ENCODE data around the gene DUSP2.
"Not testable (repeated sequence)": the region's sequence is repeated elsewhere in the genome, so short reads cannot be mapped to it uniquely, and the experiment has no call there.

The DUSP2 gene

GRCh38 chr2:96163415-96163767 lies 18.2 kb upstream of the DUSP2 start:
- no peak for DNase-seq (ENCODE audit: low read depth)

DNA sequence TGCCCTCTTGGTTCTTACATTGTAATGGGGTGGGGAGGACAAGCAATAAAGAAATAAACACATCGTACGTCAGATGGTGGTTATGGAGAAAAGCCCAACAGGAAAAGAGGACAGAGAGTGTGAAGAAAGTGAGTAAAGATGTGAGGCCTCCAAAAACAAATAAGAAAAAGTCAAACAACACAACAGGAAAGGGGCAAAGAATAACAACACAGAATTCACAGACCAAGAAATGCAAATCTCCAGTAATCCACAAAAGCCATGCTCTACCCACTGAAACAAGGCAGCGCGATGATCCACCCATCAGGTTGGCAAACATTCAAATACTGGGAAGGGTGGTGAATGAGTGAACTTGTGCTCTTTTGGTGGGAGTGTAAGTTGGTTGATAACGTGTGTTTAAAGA lies 16.7 kb upstream of the DUSP2 start:
- DNase-seq (ENCODE audit: low read depth) = no peak

- DNase-seq (ENCODE audit: low read depth) = not testable (repeated sequence)
Measured at GRCh38 chr2:96160366-96160765, 15.1 kb upstream of the DUSP2 start.

DNA sequence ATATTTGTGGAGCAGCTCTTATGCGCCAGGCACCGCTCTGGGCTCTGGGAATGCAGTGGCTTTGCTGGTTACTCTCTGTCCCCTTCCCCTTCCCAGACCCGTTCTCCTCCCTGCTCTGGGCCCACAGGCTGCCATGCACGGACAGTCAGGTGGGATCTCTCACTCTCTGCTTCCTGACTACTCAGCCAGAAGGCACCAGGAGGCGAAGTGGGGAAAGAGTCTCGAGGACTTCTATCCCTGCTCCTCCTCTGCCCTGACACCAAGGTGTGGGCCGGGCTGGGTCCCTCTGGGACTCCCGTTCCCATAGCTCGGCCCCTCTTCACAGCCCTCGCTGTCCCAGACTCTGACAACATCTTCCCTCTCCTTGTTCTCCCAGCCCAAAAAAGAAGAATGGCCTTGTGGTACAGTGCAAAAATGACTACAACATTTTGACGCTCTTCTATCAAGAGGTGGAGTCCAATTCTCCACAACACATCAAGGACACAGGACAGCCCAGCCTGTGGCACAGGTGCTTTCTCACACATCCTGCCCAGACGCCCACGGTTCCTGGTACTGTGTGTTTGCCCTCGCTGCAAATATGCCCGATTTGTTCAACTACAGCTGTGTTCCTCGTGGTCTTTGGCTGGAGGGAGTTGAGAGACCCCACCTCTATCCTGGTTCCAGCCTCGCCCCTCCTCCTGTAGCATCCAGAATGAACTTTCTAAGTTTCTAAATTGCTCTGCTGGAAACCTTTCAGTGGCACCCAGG lies 14.0 kb upstream of the DUSP2 start:
- DNase-seq (ENCODE audit: low read depth) = no peak

GRCh38 chr2:96158554-96158940 lies 13.3 kb upstream of the DUSP2 start:
- no peak for DNase-seq (ENCODE audit: low read depth)

- no peak for DNase-seq (ENCODE audit: low read depth)
Measured at GRCh38 chr2:96157649-96158553, 12.7 kb upstream of the DUSP2 start.

DNA sequence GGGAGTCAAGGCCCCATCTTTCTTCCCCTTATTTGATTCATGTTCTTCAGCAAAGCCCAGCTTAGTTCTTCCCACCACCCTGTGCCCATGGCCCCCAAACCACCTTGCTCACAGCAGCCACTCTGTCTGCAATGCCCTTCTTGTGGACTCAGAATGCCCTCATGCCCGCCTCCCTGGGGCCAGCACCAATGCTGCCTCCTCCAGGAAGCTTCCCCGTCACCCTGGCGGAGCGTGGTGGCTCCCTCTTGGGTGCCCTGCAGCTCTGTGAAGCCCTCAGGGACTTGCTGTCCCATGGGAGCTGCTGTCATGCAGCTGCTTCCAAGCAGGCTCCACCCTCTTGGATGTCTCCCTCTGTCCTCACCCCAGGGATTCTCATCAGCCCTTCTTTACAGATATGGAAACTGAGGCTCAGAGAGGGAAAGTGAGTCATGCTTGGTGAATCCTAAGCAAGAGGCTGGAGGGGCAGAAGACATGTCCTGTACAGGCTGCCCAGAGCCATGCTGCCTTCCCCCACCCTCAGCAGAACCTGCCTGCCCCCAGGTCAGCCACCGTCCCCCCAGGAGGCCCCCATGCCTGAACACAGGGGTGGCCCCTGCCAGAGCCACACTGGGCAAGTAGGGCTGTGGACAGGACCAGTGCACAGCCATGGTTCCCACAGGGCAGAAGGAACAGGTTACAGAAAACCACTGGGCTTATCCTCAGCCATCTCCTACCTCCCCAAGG lies 11.8 kb upstream of the DUSP2 start:
- DNase-seq (ENCODE audit: low read depth) = no peak

- DNase-seq (ENCODE audit: low read depth) = no peak
Measured at GRCh38 chr2:96156011-96156820, 11.0 kb upstream of the DUSP2 start.

DNA sequence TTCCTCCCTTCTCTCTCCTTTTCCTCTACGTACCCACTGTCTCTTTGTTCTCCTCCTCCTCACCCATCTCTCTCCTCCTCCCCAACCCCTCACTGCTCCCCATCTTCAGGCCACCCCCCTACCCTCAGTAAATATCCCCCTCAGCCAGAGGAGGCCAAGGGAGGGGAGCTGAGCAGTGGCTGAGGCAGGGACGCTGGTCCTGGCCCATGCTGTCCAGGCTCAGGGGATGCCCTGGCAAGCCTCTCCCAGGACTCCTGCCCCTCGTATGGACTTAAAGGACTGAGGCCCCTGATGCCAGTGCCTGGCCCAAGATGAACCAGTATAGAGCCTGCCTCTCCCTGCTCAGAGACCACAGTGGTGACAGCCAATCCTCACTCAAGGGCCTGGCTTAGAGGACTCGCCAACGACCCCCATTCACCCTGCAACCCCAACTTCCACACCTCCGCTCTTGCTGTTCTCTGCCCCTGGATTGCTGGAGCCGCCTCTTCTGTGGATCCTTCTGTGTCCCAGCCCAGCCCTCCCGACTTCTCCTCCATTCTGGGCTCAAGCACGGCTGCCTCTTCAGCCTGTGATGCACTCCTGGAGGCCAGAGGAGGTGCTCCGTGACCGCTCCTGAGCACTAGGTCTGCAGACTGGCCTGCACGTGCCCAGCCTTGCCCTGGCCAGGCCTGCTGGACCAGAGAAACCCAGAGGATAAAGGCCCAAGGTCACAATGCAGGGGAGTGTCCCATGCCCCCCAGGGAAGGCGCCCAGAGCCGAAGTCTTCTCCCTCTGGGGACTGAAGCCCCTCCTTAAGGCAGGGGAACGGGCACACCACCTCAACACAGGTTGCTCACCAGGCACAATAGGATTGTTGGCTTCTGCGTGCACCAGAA lies 9.5 kb upstream of the DUSP2 start:
- DNase-seq (ENCODE audit: low read depth) = no peak

GRCh38 chr2:96153991-96154431 lies 8.8 kb upstream of the DUSP2 start:
- no peak for DNase-seq (ENCODE audit: low read depth)

- DNase-seq (ENCODE audit: low read depth) = no peak
Measured at GRCh38 chr2:96153291-96153713, 8.1 kb upstream of the DUSP2 start.

DNA sequence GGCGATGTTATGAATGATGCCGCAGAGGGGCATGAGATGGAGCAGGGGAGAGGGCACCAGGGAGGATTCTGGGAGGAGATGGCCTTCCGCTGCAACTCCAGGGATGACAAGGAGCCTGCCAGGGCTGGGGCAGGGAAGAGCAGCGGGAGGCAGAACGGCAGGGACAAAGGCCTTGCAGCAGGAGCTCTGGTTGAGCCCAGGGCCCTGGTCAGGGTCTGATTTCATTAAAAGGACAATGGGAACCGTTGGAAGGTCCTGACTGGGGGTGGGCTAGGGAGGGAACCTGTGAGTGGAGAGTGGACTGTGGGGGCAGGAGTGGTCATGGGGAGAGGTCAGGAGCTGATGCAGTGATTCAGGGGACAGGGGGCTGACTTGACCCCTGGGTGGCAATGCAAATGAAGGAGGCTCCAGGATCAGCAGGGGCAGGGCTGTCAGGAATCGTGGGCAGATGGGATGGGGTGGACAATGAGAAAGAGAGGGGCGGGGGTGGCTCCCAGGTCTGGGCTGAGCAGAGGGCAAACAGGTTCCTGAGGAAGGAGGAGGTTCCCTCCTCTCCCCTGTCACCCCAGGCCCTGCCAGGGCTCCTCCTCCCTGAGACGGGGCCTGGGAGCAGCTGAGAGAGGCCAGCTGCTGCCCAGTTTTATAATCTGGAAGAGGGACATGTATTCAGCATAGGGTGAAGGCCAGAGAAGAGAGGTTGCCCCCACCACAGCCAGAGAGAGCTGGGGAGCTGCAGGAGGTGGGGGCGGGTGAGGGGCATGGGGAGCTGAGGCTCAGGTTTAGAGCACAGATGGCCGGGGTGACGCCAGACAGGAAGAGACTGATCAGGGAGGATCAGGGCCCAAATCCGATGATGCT lies 7.3 kb upstream of the DUSP2 start:
- DNase-seq (ENCODE audit: low read depth) = no peak

GRCh38 chr2:96151595-96152303 lies 6.5 kb upstream of the DUSP2 start:
- DNase-seq (ENCODE audit: low read depth) = no peak

- DNase-seq (ENCODE audit: low read depth) = no peak
Measured at GRCh38 chr2:96150791-96151594, 5.8 kb upstream of the DUSP2 start.

DNA sequence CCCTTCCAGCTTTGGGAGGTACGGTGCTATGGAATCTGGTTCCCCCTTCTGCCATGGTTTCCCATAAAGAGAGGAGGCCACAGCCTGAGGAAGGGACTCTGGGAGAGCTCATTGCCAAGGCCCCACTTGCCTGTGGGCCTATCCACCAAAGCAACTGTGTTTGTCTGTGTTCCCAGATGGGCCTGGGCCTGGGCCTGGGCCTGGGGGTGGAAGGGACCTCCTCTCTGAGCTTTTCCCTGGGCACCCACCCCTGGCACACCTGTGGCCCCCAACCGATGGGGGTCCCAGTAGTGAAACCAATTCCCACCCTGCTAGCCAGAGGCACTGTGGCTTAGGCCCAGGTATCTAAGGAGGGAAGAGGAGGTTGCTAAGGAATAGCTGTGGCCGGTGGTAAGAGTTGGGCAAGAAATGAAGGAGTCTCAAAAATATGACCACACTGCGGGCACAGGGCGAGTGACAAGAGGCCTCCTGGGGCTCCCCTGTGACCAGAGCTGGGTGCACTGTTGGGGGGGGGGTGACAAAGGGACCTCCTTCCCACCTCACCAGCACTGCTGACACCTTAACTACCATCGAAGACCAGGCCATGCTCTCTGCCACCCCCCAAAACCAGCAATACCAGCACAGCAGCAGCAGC lies 4.9 kb upstream of the DUSP2 start:
- DNase-seq (ENCODE audit: low read depth) = no peak

DNA sequence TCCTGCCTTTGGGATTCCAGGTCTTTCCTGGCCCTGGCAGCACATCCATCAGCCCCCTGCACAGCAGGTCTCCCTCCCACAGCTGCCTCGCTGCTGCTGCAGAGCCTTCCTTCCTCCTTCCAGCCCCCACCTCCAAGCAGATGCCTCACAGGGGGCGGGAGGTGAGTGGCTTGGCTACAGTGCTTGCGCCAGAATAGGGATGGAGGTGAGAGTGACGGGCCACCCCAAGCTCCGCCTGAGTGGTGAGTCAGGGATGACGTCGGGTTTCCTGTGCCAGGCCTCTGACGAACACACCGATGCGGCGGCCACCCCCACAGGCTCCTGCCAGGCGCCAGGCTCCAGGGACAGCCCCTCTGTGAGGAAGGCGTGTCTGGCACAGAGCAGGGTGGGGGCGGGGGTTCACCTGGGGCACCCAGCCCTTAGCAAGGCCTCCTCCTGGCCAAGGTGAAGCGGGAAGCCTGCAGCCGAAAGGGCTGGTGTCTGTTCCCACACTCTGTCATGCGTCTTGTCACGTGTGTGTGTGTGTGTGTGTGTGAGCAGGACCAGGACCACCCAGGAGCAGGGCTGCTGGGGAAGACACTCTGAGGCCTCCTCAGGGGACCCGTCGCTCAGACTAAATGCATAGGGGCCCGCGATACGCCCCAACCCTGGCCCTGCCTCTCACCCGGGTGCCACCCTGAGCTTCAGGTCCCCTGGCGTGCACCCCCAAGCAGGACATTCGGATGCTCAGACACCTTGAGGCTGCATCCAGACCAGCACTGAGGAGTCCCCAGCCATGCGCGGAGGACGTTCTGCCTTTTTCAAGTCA lies 3.4 kb upstream of the DUSP2 start:
- DNase-seq (ENCODE audit: low read depth) = peak; percentile 35
